Testis (tissue), 2 donors: ENCODE measurements around the gene ASPHD2.

ENCODE experiments used
- CTCF ChIP-seq, 3 experiments: fragments of 450-650 bp in 2 of 3; fragments of 200-600 bp in 1 of 3; sonication (generic) in 1 of 3; IDR thresholded peaks; one replicate each; pipeline ENCODE4 v1.5.1; 2016 to 2019; ENCODE audit warnings: antibody characterized with exemption in 3 of 3, mild to moderate bottlenecking in 2 of 3, moderate library complexity in 1 of 3
- POLR2A ChIP-seq: fragments of 450-650 bp; IDR thresholded peaks from one replicate; pipeline ENCODE4 v1.6.1; 2017; ENCODE audit warnings: antibody characterized with exemption, mild to moderate bottlenecking, moderate library complexity

GRCh38 chr22:26453216-26453615, 24.2 kb downstream of the ASPHD2 start:
- TF ChIP-seq CTCF (IDR thresholded peaks at IDR 0.05) = no peak
- no peak for TF ChIP-seq POLR2A
